ENCODE measurements around the gene BFSP2.

The BFSP2 gene

GRCh38 chr3:133393691-133394474 lies 6.0 kb upstream of the BFSP2 start:
- no peak overlapping the region for H3K27ac ChIP-seq (ENCODE audit: insufficient read depth, low read length, poor library complexity, severe bottlenecking)
- DNase-seq: no peak
- H3K9me3 ChIP-seq (ENCODE audit: control insufficient read depth, low read length): no peaks in the 10 kb centered on the region
- no peaks in the 10 kb centered on the region for H3K4me1 ChIP-seq (ENCODE audit: control insufficient read depth, insufficient read depth, low read length, poor library complexity, severe bottlenecking)
- no peaks in the 10 kb centered on the region for H3K27me3 ChIP-seq (replicated peaks; ENCODE audit: control insufficient read depth, insufficient read depth, low read length, poor library complexity, severe bottlenecking)
- no peaks in the 10 kb centered on the region for H3K36me3 ChIP-seq (ENCODE audit: control insufficient read depth, insufficient read depth, low read length)
- H3K4me3 ChIP-seq (ENCODE audit: insufficient read depth, low read depth, low read length, poor library complexity, severe bottlenecking): no peak overlapping the region

GRCh38 chr3:133394561-133395311 lies 5.1 kb upstream of the BFSP2 start:
- Histone ChIP-seq H3K36me3 (ENCODE audit: control insufficient read depth, insufficient read depth, low read length) (no peaks in the 10 kb centered on the region), H3K4me1 (ENCODE audit: control insufficient read depth, insufficient read depth, low read length, poor library complexity, severe bottlenecking) (no peaks in the 10 kb centered on the region), H3K27ac (ENCODE audit: insufficient read depth, low read length, poor library complexity, severe bottlenecking) (no peak overlapping the region), H3K9me3 (ENCODE audit: control insufficient read depth, low read length) (no peaks in the 10 kb centered on the region), H3K27me3 (replicated peaks; ENCODE audit: control insufficient read depth, insufficient read depth, low read length, poor library complexity, severe bottlenecking) (no peaks in the 10 kb centered on the region), H3K4me3 (ENCODE audit: insufficient read depth, low read depth, low read length, poor library complexity, severe bottlenecking) (no peak overlapping the region)
- no peak for DNase-seq

GRCh38 chr3:133396906-133397305 lies 3.0 kb upstream of the BFSP2 start:
- H3K4me3 ChIP-seq (ENCODE audit: insufficient read depth, low read depth, low read length, poor library complexity, severe bottlenecking): no peak overlapping the region
- no peaks in the 10 kb centered on the region for H3K36me3 ChIP-seq (ENCODE audit: control insufficient read depth, insufficient read depth, low read length)
- H3K27ac ChIP-seq (ENCODE audit: insufficient read depth, low read length, poor library complexity, severe bottlenecking): no peak overlapping the region
- no peaks in the 10 kb centered on the region for H3K4me1 ChIP-seq (ENCODE audit: control insufficient read depth, insufficient read depth, low read length, poor library complexity, severe bottlenecking)
- H3K27me3 ChIP-seq (replicated peaks; ENCODE audit: control insufficient read depth, insufficient read depth, low read length, poor library complexity, severe bottlenecking): no peaks in the 10 kb centered on the region
- no peaks in the 10 kb centered on the region for H3K9me3 ChIP-seq (ENCODE audit: control insufficient read depth, low read length)
- DNase-seq: no peak

- H3K4me1 ChIP-seq (ENCODE audit: control insufficient read depth, insufficient read depth, low read length, poor library complexity, severe bottlenecking): no peaks in the 10 kb centered on the region
- no peaks in the 10 kb centered on the region for H3K36me3 ChIP-seq (ENCODE audit: control insufficient read depth, insufficient read depth, low read length)
- H3K27ac ChIP-seq (ENCODE audit: insufficient read depth, low read length, poor library complexity, severe bottlenecking): no peak overlapping the region
- no peak for DNase-seq
- no peaks in the 10 kb centered on the region for H3K9me3 ChIP-seq (ENCODE audit: control insufficient read depth, low read length)
- no peaks in the 10 kb centered on the region for H3K27me3 ChIP-seq (replicated peaks; ENCODE audit: control insufficient read depth, insufficient read depth, low read length, poor library complexity, severe bottlenecking)
- no peak overlapping the region for H3K4me3 ChIP-seq (ENCODE audit: insufficient read depth, low read depth, low read length, poor library complexity, severe bottlenecking)
Measured at GRCh38 chr3:133401374-133402135, 1.7 kb downstream of the BFSP2 start.

GRCh38 chr3:133404920-133405319 lies 5.1 kb downstream of the BFSP2 start:
- H3K36me3 ChIP-seq (ENCODE audit: control insufficient read depth, insufficient read depth, low read length): no peaks in the 10 kb centered on the region
- H3K9me3 ChIP-seq (ENCODE audit: control insufficient read depth, low read length): no peaks in the 10 kb centered on the region

GRCh38 chr3:133408366-133408765 lies 8.5 kb downstream of the BFSP2 start:
- no peak for DNase-seq
- Histone ChIP-seq H3K4me3 (ENCODE audit: insufficient read depth, low read depth, low read length, poor library complexity, severe bottlenecking) (no peak overlapping the region), H3K36me3 (ENCODE audit: control insufficient read depth, insufficient read depth, low read length) (no peaks in the 10 kb centered on the region), H3K27ac (ENCODE audit: insufficient read depth, low read length, poor library complexity, severe bottlenecking) (no peak overlapping the region), H3K9me3 (ENCODE audit: control insufficient read depth, low read length) (no peaks in the 10 kb centered on the region), H3K4me1 (ENCODE audit: control insufficient read depth, insufficient read depth, low read length, poor library complexity, severe bottlenecking) (no peaks in the 10 kb centered on the region), H3K27me3 (replicated peaks; ENCODE audit: control insufficient read depth, insufficient read depth, low read length, poor library complexity, severe bottlenecking) (no peaks in the 10 kb centered on the region)

More at GRCh38 chr3:133404920-133405319, 5.1 kb downstream of the BFSP2 start:
- no peaks in the 10 kb centered on the region for H3K4me1 ChIP-seq (ENCODE audit: control insufficient read depth, insufficient read depth, low read length, poor library complexity, severe bottlenecking)
- no peak overlapping the region for H3K4me3 ChIP-seq (ENCODE audit: insufficient read depth, low read depth, low read length, poor library complexity, severe bottlenecking)
- no peaks in the 10 kb centered on the region for H3K27me3 ChIP-seq (replicated peaks; ENCODE audit: control insufficient read depth, insufficient read depth, low read length, poor library complexity, severe bottlenecking)
- DNase-seq: no peak
- H3K27ac ChIP-seq (ENCODE audit: insufficient read depth, low read length, poor library complexity, severe bottlenecking): no peak overlapping the region

GRCh38 chr3:133408961-133409360 lies 9.1 kb downstream of the BFSP2 start:
- no peak overlapping the region for H3K4me3 ChIP-seq (ENCODE audit: insufficient read depth, low read depth, low read length, poor library complexity, severe bottlenecking)
- H3K9me3 ChIP-seq (ENCODE audit: control insufficient read depth, low read length): no peaks in the 10 kb centered on the region
- no peaks in the 10 kb centered on the region for H3K4me1 ChIP-seq (ENCODE audit: control insufficient read depth, insufficient read depth, low read length, poor library complexity, severe bottlenecking)
- H3K27ac ChIP-seq (ENCODE audit: insufficient read depth, low read length, poor library complexity, severe bottlenecking): no peak overlapping the region
- no peaks in the 10 kb centered on the region for H3K27me3 ChIP-seq (replicated peaks; ENCODE audit: control insufficient read depth, insufficient read depth, low read length, poor library complexity, severe bottlenecking)
- no peak for DNase-seq
- H3K36me3 ChIP-seq (ENCODE audit: control insufficient read depth, insufficient read depth, low read length): no peaks in the 10 kb centered on the region

- Histone ChIP-seq H3K9me3 (ENCODE audit: control insufficient read depth, low read length) (no peaks in the 10 kb centered on the region), H3K36me3 (ENCODE audit: control insufficient read depth, insufficient read depth, low read length) (no peaks in the 10 kb centered on the region), H3K27me3 (replicated peaks; ENCODE audit: control insufficient read depth, insufficient read depth, low read length, poor library complexity, severe bottlenecking) (no peaks in the 10 kb centered on the region), H3K4me1 (ENCODE audit: control insufficient read depth, insufficient read depth, low read length, poor library complexity, severe bottlenecking) (no peaks in the 10 kb centered on the region), H3K4me3 (ENCODE audit: insufficient read depth, low read depth, low read length, poor library complexity, severe bottlenecking) (no peak overlapping the region), H3K27ac (ENCODE audit: insufficient read depth, low read length, poor library complexity, severe bottlenecking) (no peak overlapping the region)
- no peak for DNase-seq
Measured at GRCh38 chr3:133410191-133410892, 10.5 kb downstream of the BFSP2 start.

GRCh38 chr3:133412183-133413132 lies 12.6 kb downstream of the BFSP2 start:
- no peak overlapping the region for H3K4me3 ChIP-seq (ENCODE audit: insufficient read depth, low read depth, low read length, poor library complexity, severe bottlenecking)
- H3K27me3 ChIP-seq (replicated peaks; ENCODE audit: control insufficient read depth, insufficient read depth, low read length, poor library complexity, severe bottlenecking): no peaks in the 10 kb centered on the region
- H3K27ac ChIP-seq (ENCODE audit: insufficient read depth, low read length, poor library complexity, severe bottlenecking): no peak overlapping the region
- DNase-seq: no peak
- H3K36me3 ChIP-seq (ENCODE audit: control insufficient read depth, insufficient read depth, low read length): no peaks in the 10 kb centered on the region
- no peaks in the 10 kb centered on the region for H3K9me3 ChIP-seq (ENCODE audit: control insufficient read depth, low read length)
- no peaks in the 10 kb centered on the region for H3K4me1 ChIP-seq (ENCODE audit: control insufficient read depth, insufficient read depth, low read length, poor library complexity, severe bottlenecking)

Data from effector memory CD4-positive, alpha-beta T cell (primary cell).